ENCODE measurements around the gene RNF112. TPM values are rescaled to one million over a fixed set of nuclear protein-coding genes. Genes with fewer than 3 reads are reported as not detected.
A peak's percentile ranks its signal among the peaks of the same experiment; 100 is the strongest.

RNF112 gene
- total and polyA plus RNA-seq, 2 of the 8 experiments (the other 6 are each of a cell fraction or from before 2014, with no cell fraction given): 1.1 to 2.2 TPM

GRCh38 chr17:19363114-19363438 is 48.0 kb upstream of the RNF112 start:
- Histone ChIP-seq H2BK20ac (ENCODE audit: low read length) (no peak overlapping the region), H3K4me2 (ENCODE audit: insufficient read depth in 1 of 2, low read depth in 2 of 2, low read length in 2 of 2) (peak overlapping the region in 1 of 2 experiments; percentile 85; a peak in 2 of 4 replicates), H3K56ac (replicated peaks; ENCODE audit: insufficient read length, low read depth, low read length) (no peak overlapping the region), H3K18ac (ENCODE audit: extremely low read depth, low read length) (no peak overlapping the region), H3K23ac (ENCODE audit: insufficient read length) (no peak overlapping the region), H4K5ac (ENCODE audit: insufficient read length, low read depth, low read length) (no peak overlapping the region), H4K20me1 (replicated peaks in 1 of 2; ENCODE audit: control insufficient read depth in 1 of 2, insufficient read depth in 2 of 2, low read length in 2 of 2) (peaks cover 0 to 4% of the 10 kb centered on the region in 2 experiments), H3K79me2 (ENCODE audit: control insufficient read depth in 1 of 2, insufficient read depth in 2 of 2, low read length in 2 of 2) (no peaks in the 10 kb centered on the region), H3K4me3 (ENCODE audit: extremely low read depth in 1 of 4, insufficient read depth in 2 of 4, low read depth in 3 of 4, low read length in 4 of 4) (peak overlapping the region in 1 of 4 experiments; percentile 93; a peak in 4 of 8 replicates), H3K4ac (replicated peaks; ENCODE audit: insufficient read length, low read depth, low read length) (no peak overlapping the region), H3K27ac (ENCODE audit: low read depth, low read length) (no peak overlapping the region), H2AFZ (ENCODE audit: low read length) (no peak overlapping the region), H4K8ac (ENCODE audit: extremely low read depth, insufficient read depth, low read length) (no peak overlapping the region), H3K23me2 (ENCODE audit: low read depth, low read length) (peaks cover 6% of the 10 kb centered on the region; the same call in 1 of the 2 replicates), H2BK12ac (ENCODE audit: low read depth, low read length) (no peak overlapping the region), H4K91ac (replicated peaks; ENCODE audit: insufficient read length, low read length) (no peak overlapping the region), H3K36me3 (ENCODE audit: control insufficient read depth in 2 of 4, insufficient read depth in 4 of 4, low read length in 3 of 4) (no peaks in the 10 kb centered on the region; a peak in 1 of 8 replicates), H2BK5ac (ENCODE audit: low read depth, low read length) (no peak overlapping the region), H3K9me3 (ENCODE audit: insufficient read depth in 2 of 2, low read depth in 1 of 2, low read length in 1 of 2) (no peaks in the 10 kb centered on the region), H3K4me1 (replicated peaks in 1 of 4; ENCODE audit: control insufficient read depth in 3 of 4, insufficient read depth in 4 of 4, low read length in 3 of 4) (peaks cover 0 to 9% (median 3%) of the 10 kb centered on the region in 4 experiments; a peak in 4 of 7 replicates), H2AK5ac (ENCODE audit: low read depth, low read length) (no peak overlapping the region), H2BK15ac (ENCODE audit: low read length) (no peak overlapping the region), H3K9ac (replicated peaks in 1 of 4; ENCODE audit: extremely low read depth in 1 of 4, low read depth in 3 of 4, low read length in 3 of 4) (no peak overlapping the region), H3K14ac (ENCODE audit: insufficient read length) (no peak overlapping the region), H3K79me1 (ENCODE audit: low read depth, low read length) (no peaks in the 10 kb centered on the region), H2BK120ac (replicated peaks; ENCODE audit: low read depth, low read length) (no peak overlapping the region), H3K27me3 (replicated peaks in 1 of 4; ENCODE audit: control insufficient read depth in 3 of 4, extremely low read depth in 1 of 4, insufficient read depth in 3 of 4, low read length in 3 of 4) (no peaks in the 10 kb centered on the region; a peak in 1 of 7 replicates)
- WGBS, 2 experiments (ENCODE audit: extremely low coverage in 1 of 2, insufficient coverage in 1 of 2, insufficient read length in 1 of 2, insufficient replicate concordance in 2 of 2, low coverage in 1 of 2, low lambda C conversion rate in 2 of 2, missing lambda C conversion rate in 1 of 2): 51% methylated on average over 14 of the region's 14 CpGs; no CpG with 5 or more reads in 1 of the 2 experiments
- CTCF ChIA-PET (ENCODE audit: partially characterized antibody): interaction anchor here (0.7 to 6.7 kb wide), 63 partner anchors 9 to 551 kb away, joined by 3 to 66 read pairs (median 4); partner anchors contain the start of genes ALDH3A2, MAPK7, MFAP4 and RNF112
- FAIRE-seq (no peak), DNase-seq (ENCODE audit: low read depth in 1 of 2, low spot score in 2 of 2) (no peak)
- TF ChIP-seq RFX5 (IDR thresholded peaks at IDR 0.05; ENCODE audit: borderline replicate concordance, low read depth, low read length) (no peak), HDAC2 (IDR thresholded peaks at IDR 0.05; ENCODE audit: borderline replicate concordance in 1 of 2, low read depth in 2 of 2, low read length in 2 of 2) (no peak), SUZ12 (IDR thresholded peaks at IDR 0.05; ENCODE audit: low read length) (no peak), POLR2AphosphoS5 (IDR thresholded peaks at IDR 0.05; ENCODE audit: low read depth, low read length) (0 out of 2 replicates have a peak, but pooled peaks have one; percentile 7), TEAD4 (IDR thresholded peaks at IDR 0.05; ENCODE audit: low read depth, low read length) (no peak), SIN3A (conservative IDR thresholded peaks at IDR 0.05 in 1 of 2, IDR thresholded peaks at IDR 0.05 in 1 of 2; ENCODE audit: low read depth in 1 of 2, low read length in 2 of 2) (no peak), TCF12 (IDR thresholded peaks at IDR 0.05; ENCODE audit: low read depth, low read length) (peak; percentile 71; the same call in 1 of the 2 replicates), GABPA (IDR thresholded peaks at IDR 0.05; ENCODE audit: borderline replicate concordance, insufficient read depth, low read length) (0 out of 2 replicates have a peak, but pooled peaks have one; percentile 38)
- POLR2A ChIA-PET (ENCODE audit: partially characterized antibody): interaction anchor here (0.7 to 6.2 kb wide), 10 partner anchors 9 to 285 kb away, joined by 3 to 32 read pairs (median 5); partner anchors contain the start of genes ALDH3A2, MAPK7 and MFAP4

All from H1 (cell line).